ENCODE measurements around the gene CTBP2.

DNA sequence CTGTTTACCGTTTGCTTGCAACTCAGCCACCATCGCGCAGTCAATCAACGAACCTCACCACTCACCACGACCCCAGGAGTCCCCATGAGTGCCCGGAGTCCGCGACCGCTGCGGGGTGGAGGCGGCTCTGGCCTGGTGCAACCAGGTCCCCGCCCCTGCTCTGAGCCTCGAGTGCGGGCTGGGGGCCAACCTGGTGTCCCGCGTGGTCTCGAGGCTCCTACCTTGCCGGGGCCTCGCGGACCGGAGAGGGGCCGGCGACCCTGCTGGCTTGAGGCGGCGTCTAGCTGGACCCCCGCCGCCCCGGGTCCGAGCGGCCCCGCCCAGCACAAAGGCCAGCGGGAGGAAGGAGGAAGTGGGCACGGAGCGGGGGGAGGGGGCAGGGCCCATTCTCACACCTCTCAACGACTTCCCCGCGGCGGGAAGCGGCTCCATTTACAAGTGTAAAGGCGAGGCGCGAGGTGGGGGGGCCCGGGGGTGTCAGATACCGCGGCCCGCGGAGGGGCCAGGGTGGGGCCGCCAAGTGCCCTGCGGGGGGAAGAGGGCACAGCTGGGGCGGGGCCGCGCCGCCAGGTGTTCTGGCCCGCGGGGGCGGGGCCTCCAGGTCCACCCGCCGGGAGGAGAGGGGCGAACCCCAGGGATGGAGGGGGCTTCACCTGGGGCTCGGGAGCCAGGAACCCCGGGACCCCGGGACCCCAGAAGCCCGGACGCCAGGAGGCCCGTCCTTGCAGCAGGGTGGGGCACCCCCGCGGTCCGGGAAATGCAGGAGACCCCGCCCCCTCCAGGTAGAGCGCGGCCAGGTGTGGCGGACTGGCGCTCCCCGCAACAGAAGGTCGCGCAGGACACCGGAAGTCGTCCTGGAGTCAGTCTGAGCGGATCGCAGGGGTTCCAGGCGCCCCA is 8.6 kb downstream of the CTBP2 start:
- TF ChIP-seq, protein P1, sequence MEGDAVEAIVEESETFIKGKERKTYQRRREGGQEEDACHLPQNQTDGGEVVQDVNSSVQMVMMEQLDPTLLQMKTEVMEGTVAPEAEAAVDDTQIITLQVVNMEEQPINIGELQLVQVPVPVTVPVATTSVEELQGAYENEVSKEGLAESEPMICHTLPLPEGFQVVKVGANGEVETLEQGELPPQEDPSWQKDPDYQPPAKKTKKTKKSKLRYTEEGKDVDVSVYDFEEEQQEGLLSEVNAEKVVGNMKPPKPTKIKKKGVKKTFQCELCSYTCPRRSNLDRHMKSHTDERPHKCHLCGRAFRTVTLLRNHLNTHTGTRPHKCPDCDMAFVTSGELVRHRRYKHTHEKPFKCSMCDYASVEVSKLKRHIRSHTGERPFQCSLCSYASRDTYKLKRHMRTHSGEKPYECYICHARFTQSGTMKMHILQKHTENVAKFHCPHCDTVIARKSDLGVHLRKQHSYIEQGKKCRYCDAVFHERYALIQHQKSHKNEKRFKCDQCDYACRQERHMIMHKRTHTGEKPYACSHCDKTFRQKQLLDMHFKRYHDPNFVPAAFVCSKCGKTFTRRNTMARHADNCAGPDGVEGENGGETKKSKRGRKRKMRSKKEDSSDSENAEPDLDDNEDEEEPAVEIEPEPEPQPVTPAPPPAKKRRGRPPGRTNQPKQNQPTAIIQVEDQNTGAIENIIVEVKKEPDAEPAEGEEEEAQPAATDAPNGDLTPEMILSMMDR (IDR thresholded peaks at IDR 0.05; ENCODE audit: low read length) = no peak
- TF ChIP-seq EZH2 (optimal IDR thresholded peaks at IDR 0.05; ENCODE audit: low read depth, low read length) = no peak
- no peak for TF ChIP-seq EZH2phosphoT487 (IDR thresholded peaks at IDR 0.05; ENCODE audit: low read length)

All from MM.1S (cell line).